Bronchial epithelial cell (primary cell): ENCODE results near the gene GNMT. TPM values are rescaled to one million over a fixed set of nuclear protein-coding genes. Genes with fewer than 3 reads are reported as not detected.

Experiments
- DNase-seq: peaks from one replicate; pipeline ENCODE4 v3.0.0-alpha.2; 2010; ENCODE audit warnings: low read depth
- FAIRE-seq: peaks from 2 replicates; lab custom pipeline; 2011; peaks lifted over from hg19 to GRCh38; lab: Jason Lieb, UNC
- H3K27me3 ChIP-seq: 2 replicates; pipeline ENCODE4 v1.5.1; 2011; ENCODE audit warnings: low read length; ENCODE audit not compliant: control insufficient read depth, insufficient read depth
- H3K36me3 ChIP-seq: 2 replicates; pipeline ENCODE4 v1.5.1; 2011; ENCODE audit warnings: low read length; ENCODE audit not compliant: control insufficient read depth, insufficient read depth
- H3K4me3 ChIP-seq: 2 replicates; pipeline ENCODE4 v1.5.1; 2011; ENCODE audit warnings: mild to moderate bottlenecking, low read depth, low read length, control low read depth
- CTCF ChIP-seq: IDR thresholded peaks from 2 replicates; pipeline ENCODE4 v1.5.1; 2011; ENCODE audit warnings: mild to moderate bottlenecking, moderate library complexity, low read length, control low read depth, inconsistent platforms; ENCODE audit not compliant: insufficient read depth, severe bottlenecking
- total RNA-seq: library from RNA; depleted of rRNA; stranded (reverse); fragments of >200 nt; gene quantifications from 2 replicates; pipeline ENCODE4 v1.2.1, GENCODE V29; 2014

Gene GNMT
- total RNA-seq, 1 donor from 2014 or later: 0.26 TPM

DNA sequence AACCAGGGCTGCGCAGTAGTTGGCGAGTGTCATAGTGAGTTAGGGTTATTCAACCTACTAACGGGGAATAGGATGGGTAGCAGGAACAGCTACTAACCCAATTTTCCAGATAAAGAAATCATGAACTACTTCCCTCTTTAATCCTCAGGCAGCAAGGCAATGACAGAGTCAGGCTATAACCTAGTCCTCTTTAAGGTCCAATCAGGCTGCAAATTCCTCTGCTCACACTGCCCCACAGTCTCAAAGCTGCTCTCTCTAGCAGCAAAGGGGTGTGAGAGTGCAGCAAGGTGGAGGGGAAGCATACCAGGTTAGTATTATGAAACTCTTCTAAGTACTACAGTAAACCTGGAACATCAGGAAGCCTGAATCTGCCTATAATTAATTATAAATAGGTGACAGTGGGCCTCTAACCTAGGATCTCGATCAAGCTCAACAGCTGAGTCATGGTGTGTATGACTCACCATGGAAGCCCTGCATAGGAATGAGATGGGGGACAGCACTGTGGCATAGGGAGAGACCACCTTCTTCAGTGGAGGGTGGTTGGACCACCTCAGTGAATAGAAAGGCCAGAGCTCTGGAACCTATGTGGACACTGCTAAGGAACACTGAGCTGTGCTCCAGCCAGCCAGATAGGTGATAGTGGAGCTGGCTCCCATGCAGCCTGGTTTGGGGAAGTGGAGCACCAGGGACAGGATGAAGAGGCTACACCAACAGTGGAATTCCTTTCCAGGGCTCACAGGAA is 10.5 kb downstream of the GNMT start:
- no peaks in the 10 kb centered on the region for H3K27me3 ChIP-seq
- TF ChIP-seq CTCF: no peak
- H3K4me3 ChIP-seq: no peak overlapping the region
- DNase-seq (peak; percentile 56), FAIRE-seq (no peak)
- peaks cover 17% of the 10 kb centered on the region for H3K36me3 ChIP-seq

DNA sequence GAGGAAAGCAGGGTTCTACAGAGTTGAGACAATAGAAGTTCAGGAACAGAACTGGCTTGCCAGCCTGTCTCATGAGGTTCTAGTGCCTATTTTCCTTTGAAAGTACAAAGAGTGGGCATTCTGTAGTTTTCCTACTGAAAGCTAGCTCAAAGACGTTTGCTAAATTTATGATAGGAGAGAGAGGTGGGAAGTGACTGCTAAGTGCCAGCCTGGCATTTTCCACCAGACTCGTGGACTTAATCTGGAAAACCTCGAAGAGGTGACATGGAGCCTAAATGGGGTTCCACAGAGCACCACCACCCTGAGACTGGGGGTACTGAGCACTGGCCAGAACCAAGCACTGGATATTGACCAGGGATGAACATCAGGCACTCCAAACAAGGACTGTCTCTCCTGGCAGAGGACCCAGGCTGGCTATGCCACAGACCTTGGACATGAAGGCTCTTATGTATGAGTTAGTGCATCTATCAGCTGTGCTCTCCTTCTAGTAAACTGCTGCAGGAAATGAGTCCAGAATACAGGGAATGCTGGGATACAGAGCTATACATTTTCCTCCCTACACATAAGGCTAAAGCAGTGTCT is 11.3 kb downstream of the GNMT start:
- Histone ChIP-seq H3K36me3 (peaks cover 14% of the 10 kb centered on the region), H3K27me3 (no peaks in the 10 kb centered on the region), H3K4me3 (no peak overlapping the region)
- no peak for TF ChIP-seq CTCF
- DNase-seq (no peak), FAIRE-seq (no peak)

DNA sequence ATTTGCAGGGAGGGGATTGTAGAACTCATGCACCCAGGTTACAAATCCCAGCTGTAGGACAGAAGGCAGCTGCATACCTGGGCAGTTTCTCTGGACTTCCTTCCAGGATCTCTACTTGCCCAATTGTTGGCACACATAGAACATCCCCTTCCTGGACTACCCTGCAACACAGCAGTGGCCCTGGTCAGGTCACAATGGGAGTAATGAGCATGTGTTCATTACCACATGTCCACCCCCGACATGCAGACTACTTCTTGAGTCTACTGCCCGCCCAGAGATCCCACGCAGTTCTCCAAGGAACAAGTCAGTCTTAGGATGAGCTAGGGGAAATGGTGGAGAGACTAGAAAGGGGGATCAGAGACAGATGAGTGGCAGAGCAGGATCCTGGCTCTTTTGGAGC is 13.4 kb downstream of the GNMT start:
- FAIRE-seq: no peak
- H3K36me3 ChIP-seq: peaks cover 7% of the 10 kb centered on the region
- no peak for DNase-seq
- TF ChIP-seq CTCF: no peak
- H3K4me3 ChIP-seq: no peak overlapping the region
- H3K27me3 ChIP-seq: no peaks in the 10 kb centered on the region

- Histone ChIP-seq H3K4me3 (no peak overlapping the region), H3K36me3 (peaks cover 3% of the 10 kb centered on the region), H3K27me3 (no peaks in the 10 kb centered on the region)
- DNase-seq (peak; percentile 87), FAIRE-seq (no peak)
- TF ChIP-seq CTCF: no peak
Observed at GRCh38 chr6:42974919-42975505, 14.5 kb downstream of the GNMT start.

DNA sequence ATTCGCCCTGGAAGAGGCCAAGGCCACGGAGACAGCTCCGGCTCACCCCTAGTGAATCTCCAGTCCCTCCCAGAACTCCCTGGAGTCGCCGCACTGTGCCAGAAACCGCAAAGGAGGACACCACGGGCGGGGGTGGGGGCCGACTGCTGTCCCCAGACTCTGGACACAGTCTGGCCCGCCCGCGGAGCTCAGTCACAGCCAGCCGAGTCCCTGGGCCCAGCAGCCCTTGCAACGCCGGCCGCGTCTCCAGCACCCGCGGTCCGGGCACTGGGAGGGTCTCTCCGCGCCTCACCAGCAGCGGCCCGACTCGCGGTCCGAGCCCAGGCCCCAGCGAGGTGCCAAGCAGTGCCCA is 17.9 kb downstream of the GNMT start:
- no peak for TF ChIP-seq CTCF
- H3K27me3 ChIP-seq: no peaks in the 10 kb centered on the region
- peak overlapping the region; percentile 65 for H3K4me3 ChIP-seq
- H3K36me3 ChIP-seq: peaks cover 3% of the 10 kb centered on the region
- no peak for DNase-seq
- no peak for FAIRE-seq
